Measurements from ENCODE around the gene SHISAL1.
"Not testable (repeated sequence)": the region's sequence is repeated elsewhere in the genome, so short reads cannot be mapped to it uniquely, and the experiment has no call there.

Gene SHISAL1

DNA sequence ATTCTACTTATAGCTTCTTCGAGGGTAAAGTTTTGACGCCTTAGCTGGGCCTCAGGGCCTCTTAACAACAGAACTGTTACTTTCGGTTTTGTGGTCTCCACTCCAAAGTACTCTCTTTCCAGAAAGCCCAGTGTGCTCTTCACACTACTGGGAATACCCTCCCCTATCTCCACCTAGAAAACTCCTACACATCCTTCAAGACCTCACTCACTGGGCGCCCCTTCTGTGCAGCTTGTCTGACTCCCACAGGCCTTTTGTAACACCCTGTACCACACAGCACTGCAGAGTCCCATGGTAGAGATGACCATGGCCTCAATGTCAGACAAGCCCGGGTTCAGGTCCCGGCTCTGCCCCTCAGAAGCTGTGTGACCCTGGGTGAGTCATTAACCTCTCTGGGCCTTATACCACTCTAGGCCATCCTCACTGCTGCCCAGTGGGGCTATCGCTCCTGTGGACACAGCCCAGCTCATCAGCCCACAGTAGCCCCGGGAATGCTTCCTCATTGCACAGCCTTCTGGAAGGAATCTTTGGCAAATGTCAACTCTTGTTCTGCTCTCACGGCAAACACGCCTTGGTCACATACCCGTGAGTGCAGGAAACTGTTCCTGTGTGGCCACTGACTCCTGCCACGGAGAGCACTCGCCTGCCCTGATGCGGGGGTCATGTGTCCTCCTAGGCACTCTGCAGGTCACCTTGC is 51.4 kb downstream of the SHISAL1 start:
- DNase-seq (ENCODE audit: low read depth, low spot score), result no peak

DNA sequence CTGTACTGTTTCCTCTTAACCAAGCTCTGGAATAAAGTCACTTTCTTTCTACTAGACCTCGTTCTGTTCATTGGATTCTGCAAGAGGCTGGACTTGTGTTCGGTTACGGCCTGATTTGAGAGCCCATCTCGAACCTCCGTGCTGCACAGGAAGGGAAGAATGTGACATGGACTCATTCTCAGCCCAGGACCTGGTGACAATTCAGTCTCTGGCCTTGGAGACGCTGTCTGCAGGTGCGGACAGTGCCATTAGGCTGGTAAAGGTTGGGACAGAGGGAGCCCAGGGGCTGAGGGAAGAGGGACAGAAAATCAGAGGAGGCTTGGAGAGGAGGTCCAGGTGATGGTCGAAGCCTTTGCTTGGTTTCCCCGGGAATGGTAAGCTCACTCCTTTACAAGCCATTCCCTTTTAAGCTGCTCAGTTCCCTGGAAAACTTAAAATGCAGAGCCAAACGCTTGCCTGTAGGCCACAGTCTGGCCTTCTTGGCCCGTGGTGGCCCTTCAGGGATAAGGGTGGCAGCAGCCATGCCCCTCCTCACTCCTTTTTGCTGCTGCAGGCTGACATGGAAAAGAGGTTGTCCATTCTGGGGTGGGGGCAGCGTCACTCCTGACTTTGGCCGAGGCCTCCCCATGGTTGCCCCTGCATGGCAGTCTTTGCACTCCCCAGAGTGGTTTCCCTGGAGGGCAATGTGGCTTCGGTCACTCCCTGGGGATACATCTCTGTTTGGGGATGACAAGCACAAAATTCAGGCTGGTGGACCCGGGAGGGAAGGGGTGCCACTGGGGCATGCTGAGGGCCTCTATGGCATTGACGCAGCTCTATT is 52.3 kb downstream of the SHISAL1 start:
- no peak for DNase-seq (ENCODE audit: low read depth, low spot score)

DNA sequence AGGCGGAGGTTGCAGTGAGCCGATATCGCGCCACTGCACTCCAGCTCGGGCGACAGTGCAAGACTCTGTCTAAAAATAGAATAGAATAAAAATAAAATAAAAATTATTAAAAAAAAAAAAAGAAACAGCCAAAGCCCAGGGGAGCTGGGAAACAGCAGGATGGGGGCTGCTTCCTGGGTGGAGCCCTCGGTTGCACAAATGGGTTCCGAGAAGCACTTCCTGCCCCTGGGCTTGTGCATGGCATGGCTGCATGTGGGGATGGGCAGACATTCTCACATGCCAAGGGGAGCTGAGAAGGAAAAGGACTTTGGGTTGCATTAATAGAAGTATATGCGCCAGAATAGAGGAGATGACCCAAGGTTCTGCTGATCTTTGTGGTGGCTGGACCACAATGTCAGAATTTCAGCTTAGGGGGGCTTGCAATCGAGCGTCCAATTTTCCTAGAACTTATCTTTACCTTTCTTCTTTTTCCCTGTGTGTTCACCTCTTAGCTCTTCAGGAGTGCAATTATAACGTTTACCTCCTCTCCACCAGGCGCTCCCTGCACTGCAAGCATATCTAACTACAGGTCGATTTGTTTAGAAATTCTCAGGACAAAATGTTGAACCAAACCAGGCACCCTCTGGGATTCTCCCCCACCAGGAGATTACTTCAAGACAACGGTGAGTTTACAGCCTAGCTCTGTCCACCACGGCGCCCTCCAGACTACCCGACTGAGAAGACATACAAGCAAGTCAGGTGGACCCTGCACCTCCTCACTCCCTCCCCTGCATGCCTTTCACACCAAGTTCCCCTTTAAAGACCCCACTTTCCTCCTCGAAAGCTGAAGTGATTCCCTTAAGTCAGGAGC is 53.2 kb downstream of the SHISAL1 start:
- DNase-seq (ENCODE audit: low read depth, low spot score), result no peak

DNA sequence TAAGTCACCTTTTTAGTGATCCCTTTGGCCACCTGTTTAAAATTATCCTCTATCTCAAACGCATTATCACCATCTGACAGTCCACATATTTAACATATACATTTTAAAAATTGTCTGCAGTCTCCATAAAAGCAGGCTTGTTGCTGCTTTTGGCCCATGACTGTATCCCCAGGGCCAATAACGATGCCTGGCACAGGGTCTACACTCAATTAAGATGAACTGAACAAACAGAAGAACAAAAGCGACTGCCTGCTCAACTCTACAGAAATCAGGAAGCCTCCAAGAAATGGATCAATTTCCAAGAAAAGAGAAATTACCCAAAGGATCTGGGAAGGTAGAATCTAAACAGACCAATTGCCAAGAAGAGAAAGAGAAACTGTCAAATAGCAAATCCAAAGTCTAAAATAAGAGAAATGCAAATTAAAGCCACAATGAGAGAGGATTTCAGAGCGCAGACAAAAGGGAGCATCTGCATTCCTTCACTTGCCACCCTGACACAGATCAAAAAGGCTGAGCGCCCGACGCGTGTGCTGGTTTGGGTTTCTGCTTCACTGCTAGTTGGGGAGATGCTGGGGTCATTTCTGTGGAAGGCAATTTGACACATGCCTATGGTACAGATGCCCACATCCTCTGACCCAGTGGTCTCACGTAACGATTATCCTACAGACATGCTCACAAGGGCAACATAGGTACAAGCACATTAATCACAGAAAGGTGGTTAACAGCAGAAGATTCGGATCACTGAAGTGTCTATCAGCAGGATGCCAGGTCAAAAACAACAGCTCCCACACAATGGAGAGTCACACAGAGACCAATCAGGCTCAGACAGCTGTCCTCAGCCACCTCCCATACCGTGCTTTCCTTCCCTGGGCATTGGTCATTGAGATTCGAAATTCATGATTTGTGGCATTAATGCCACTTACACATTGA is 55.9 kb downstream of the SHISAL1 start:
- DNase-seq (ENCODE audit: low read depth, low spot score), result no peak

DNA sequence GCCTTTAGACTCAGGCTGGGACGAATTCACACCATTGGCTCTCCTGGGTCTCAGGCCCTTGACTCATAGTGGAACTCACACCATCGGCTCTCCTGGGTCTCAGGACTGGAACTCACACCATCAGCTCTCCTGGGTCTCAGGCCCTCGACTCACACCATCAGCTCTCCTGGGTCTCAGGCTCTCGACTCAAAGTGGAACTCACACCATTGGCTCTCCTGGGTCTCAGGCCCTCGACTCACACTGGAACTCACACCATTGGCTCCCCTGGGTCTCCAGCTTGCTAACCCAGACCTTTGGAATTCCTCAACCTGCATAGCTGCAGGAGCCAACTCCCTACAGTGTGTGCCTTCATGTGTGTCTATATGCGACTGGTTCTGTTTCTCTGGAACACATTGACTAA is 56.7 kb downstream of the SHISAL1 start:
- DNase-seq (ENCODE audit: low read depth, low spot score), result no peak

DNA sequence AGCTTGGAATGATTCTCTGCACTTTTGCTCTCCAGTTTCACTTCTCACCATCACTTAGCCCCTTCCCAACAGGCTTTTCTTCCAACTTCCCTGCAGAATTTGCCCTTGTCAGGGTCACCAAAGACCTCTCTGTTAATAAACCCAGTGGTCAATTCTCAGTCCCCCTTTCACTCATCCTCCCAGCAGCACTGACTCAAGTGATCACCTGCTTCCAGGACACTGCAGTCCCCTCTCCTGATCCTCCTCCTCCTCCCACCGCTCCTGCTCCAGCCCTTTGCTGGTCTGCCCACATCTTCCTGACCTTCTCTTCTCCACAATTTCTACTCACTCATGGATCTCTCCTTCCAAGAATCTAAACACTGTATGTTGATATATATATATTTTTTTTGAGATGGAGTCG is 57.9 kb downstream of the SHISAL1 start:
- no peak for DNase-seq (ENCODE audit: low read depth, low spot score)

DNA sequence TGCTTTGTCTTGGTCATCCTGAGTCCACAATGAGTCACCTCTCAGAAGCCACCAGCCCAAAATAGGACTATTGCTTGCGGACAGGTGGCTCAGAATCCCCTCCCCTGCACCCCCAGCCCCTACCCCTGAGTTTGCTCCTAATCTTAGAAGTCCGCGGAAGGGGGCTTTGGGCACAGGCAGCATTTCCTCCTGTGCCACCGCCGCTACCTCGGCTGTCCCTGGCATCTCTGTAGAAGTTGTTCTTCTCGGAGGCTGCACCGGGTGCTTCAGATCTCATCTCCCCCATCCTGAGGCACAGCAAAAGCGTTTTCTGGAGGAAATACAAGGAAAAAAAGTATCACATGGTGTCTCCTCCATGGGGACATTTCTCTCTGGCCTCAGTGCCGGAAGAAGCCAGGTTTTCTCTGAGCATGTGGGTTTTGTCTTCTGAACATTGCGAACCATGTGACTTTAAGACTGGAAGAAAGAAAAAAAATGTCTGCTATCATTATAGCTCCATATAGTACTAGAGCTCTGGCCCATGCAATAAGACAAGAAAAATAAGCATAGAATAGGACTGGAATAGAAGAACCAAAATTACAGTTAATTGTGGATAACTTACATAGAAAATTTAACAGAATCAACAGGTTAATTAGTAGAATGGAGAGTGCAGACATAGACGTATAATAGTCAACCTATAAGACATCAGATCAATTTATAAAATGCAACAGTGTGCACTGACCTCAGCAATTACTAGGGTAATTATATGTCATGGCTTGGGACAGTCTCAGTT is 63.2 kb downstream of the SHISAL1 start:
- no peak for DNase-seq (ENCODE audit: low read depth, low spot score)

DNA sequence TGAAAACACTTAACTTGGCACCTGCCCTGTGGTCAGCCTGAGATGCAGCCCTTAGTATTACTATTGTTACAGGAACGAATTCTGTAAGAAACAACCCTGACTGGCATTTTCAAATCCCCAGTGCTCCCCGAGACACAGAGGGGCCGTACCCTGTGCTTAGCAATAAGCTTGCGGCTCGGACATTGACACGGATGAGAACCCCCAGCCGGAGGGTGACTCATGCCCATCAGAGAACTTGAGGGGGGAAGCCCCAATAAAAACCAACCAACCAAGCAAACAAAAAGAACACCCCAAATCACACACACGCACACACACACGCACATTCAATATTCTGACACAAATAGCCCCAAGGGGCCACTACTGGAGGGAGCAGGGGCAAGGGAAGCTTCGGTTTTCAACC is 63.8 kb downstream of the SHISAL1 start:
- no peak for DNase-seq (ENCODE audit: low read depth, low spot score)

DNA sequence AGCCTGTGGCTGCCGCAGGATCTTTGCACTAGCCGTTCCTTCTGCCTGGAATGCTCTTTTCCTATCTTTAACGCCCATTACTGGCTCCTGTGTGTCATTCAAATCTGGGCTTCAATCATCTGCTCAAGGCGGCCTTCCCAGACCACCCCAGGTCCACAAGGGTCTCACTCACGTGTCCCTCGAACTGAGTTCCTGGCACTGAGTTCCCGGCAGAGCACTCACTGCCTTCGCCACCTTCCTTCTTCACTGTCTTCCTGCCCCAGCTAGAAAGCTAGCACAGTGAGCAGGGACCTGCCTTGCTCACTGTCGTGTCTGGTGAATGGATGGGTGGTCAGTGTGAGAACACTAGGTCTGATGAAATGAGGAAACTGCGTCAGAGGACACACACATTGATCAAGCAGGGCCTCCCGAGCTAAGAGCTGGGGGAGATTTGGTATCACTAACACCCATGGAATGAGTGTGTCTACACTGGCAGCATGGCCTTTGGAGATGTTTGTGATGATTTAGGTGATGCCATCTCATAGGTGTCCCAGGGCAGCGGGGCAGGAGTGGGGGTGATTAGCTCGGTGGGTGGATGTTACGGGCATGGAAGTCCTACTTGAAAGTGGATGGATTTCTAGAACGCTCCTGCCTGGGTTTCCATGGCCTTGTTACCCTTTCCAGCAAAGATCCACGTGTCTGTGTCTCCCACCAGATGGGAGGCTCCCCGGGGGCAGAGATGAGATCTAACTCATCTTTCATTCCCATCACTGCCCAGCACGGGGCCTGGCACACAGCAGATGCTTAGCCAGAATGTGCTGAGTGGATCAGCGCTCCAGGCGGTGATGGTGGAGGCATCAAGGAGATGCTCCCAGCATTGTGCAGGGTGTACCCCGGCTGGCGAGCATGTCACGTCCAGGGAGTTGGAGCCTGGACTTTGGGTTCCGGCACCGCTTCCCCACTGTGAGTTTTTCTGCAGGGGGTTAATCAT is 64.5 kb downstream of the SHISAL1 start:
- no peak for DNase-seq (ENCODE audit: low read depth, low spot score)

DNA sequence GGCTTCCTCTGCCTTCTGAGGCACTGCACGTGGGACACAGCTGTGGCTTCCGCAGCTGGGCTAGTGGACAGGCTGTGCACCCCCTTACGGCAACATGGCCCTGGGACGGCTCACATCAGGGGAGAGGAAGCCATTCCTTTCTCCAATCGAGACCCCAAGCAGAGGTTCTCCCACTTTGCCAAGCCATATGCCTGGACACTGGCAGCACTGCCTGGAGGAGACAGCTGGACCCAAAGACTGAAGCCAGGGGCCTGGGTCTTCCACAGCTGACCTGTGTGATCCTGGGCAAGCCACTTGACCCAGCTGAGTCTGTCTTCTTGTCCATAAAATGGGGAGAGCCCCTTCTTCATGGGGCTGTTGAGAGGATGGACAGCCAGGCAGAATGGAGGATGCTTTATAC is 65.4 kb downstream of the SHISAL1 start:
- DNase-seq (ENCODE audit: low read depth, low spot score), result no peak

DNA sequence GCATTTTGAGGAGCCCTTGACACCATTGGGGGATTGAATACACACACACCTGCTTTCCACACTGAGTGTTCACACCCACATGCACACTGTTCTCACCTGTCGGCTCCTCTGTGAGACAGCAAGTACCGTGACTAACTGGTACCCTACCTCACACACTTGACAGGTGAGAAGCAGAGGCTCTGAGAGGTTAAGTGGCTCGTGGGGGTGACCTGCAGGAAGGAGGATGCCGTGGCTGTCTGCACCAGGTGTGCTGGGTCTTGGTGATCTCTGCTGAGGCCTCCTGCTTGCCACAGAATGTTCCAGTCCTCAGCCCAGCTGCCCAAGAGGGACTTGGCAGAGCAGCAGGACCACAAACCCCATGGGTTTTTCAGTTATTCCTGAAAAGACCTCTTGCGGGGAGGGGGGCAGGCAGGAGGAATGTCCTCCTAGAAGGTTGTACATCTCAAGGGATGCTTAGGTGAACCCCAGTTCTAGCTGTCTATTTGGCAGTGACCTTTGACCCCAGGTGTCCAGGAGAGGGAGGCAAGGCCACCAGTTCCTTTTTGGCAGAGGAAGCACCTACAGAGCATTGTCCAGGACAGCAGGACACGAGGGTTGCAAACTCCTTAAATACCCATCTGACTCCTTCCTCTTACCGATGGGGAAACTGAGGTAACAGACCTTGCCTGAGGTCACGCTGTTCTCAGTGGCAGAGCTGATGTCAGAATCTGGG is 66.0 kb downstream of the SHISAL1 start:
- no peak for DNase-seq (ENCODE audit: low read depth, low spot score)

DNA sequence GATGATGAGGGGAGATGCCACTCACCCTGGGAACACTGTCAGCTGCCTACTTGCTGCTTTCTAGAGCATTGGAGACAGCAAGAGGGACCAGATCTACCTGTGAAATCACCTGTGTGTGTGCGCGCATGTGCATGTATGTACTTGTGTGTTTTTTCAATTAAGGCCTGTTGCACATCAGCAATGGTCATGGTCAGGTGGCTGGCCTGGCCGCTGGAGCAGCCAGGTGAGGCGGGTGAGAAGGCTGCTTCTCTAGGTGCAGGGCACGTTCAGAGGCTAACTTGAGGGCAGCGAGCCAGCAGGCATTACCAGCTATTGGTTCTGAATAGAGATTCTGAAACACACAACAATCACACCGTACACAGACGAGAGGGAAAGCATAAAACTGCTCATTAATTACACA is 66.9 kb downstream of the SHISAL1 start:
- DNase-seq (ENCODE audit: low read depth, low spot score), result no peak

DNA sequence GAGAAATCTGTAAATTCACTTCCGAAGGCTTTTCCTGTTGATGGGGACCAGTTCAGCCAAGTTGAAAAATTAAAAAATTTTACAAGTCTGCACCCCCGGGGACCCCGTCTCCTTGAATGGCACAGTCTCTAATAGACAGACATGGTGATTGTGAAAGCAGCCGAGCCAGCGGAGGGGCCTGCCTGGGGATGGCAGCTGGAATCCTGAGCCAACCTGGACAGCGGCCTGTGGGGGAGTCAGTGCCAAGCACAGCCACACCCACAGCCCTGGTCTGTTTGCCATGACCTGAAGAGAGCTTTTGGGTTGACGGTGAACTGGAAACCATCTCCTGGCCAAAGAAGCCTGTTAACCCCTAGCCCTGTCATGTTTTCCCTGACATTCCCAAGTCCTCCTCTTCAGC is 67.3 kb downstream of the SHISAL1 start:
- DNase-seq (ENCODE audit: low read depth, low spot score), result no peak

DNA sequence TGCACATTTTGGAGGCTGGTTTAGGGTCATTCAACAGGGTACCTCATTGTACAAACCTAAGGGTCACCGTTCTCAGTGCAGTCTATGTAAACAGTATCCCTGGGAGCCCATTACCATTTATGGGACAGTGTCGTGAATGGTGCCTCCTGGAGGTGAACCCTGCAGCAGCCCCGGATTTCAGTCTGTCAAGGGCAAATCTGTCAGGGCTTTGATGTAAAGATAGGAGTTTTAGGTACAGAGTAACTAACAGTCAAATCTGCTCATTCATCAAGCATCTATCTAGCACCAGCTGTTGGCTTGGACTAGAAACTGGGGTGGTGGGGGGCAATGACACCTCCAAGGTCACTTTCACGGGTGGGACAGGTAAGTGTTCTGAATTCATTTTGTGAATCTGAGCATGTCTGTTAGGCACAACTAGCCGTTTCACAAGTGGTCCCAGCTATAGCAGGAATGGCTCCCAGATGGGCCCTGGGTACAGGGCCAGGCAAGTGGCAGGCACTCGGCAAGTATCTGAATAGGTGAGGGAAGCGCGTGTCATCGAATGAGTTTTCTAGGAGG is 68.4 kb downstream of the SHISAL1 start:
- DNase-seq (ENCODE audit: low read depth, low spot score), result no peak

DNA sequence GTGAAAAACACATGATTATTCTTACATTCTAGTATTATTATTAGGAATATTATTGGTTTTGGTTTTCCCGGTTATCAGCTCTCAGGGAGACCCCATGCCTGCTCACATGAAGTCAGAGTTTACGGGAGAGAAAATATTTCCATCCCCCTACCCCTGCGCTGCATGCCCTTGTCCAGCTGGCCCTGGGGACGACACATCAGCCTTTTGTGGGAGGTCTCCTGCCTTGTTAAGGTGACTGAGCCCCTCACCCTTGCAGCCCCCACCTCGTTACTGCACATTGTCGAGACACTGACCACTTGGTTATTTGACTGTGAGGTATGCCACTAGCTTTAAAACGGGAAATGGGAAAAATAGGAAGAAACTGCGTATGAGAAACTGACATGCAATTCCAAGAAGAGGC is 69.0 kb downstream of the SHISAL1 start:
- DNase-seq (ENCODE audit: low read depth, low spot score), result no peak

DNA sequence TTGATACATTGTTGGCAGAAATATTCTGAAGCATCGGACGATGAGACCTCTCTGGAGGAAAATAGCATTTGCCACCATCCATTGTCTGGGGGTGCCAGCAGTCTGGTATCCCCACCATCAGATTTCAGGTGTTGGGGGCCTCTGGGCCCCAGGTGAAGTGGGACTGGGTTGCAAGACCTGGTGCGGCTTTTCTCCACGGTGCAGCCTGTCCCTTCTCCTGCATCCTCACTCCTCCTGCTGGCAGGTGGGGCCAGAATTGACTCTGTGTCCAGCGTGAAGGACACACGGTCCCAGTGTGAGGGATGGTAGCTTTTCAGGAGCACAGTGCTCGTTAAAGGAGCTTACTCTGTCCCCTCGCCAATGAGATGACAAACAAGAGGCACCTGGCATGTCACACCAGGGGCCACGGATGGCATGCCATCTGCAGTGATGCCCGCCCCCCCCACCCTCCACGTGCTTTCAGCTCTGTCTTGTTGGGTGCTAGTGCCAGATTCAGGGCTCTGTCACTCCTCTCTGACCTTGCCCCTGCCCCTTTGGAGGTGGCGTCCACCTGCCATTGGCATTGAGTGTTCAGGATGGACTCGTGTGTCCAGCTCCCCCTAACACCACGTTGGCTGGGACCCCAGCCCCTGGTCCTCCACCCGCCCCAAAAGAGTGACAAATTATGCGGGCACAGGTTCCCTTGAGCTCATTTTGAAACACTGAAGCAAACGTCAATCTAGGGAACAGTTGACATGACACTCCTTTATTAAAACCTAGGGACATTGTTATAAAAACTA is 69.6 kb downstream of the SHISAL1 start:
- DNase-seq (ENCODE audit: low read depth, low spot score), result no peak

DNA sequence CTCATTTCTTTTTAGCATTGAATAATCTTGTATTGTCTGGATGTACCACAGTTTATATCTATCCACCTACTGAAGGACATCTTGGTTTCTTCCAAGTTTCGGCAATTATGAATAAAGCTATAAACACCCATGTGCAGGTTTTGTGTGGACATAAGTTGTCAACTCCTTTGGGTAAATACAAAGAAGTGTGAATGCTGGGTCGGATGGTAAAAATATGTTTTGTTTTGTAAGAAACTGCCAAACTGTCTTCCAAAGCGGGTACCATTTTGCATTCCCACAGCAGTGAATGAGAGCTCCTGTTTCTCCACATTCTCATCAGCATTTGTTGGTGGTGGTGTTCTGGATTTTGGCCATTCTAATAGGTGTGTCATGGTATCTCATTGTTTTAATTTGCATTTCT is 71.6 kb downstream of the SHISAL1 start:
- DNase-seq (ENCODE audit: low read depth, low spot score), result not testable (repeated sequence)

DNA sequence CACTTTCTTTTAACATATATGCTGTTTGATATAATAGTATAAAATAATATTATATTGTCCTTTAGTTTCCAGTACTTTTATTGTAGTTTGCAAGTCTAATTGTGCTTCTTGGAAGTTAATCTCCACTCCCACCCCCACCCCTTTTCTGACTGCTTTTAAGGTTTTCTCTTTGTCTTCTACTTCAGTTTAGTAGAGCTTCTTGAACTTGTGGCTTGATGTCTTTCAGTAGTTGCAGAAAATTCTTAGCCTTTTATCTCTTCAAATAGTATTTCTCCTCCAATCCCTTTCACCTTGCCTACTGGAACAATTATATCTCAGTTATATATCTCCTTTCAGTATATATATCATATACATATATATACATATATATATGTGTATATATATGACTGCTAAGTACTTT is 75.5 kb downstream of the SHISAL1 start:
- DNase-seq (ENCODE audit: low read depth, low spot score), result no peak
